Duodenal mucosa (tissue), 2 donors: Measurements from ENCODE around the gene SPATA20.

Source experiments
- H3K27ac ChIP-seq: one replicate; pipeline ENCODE4 v1.7.0; 2013; ENCODE audit warnings: low read depth, low read length
- H3K27me3 ChIP-seq, 2 donors: one replicate each; pipeline ENCODE4 v1.7.0; 2013; ENCODE audit warnings: low read length in 2 of 2, control low read depth in 1 of 2; ENCODE audit not compliant: insufficient read depth in 2 of 2, control insufficient read depth in 1 of 2
- H3K36me3 ChIP-seq, 2 donors: one replicate each; pipeline ENCODE4 v1.7.0; 2013; ENCODE audit warnings: low read length in 2 of 2, control low read depth in 1 of 2; ENCODE audit not compliant: insufficient read depth in 2 of 2, control insufficient read depth in 1 of 2
- H3K4me1 ChIP-seq, 2 donors: one replicate each; pipeline ENCODE4 v1.7.0; 2013; ENCODE audit warnings: low read length in 2 of 2, control low read depth in 1 of 2; ENCODE audit not compliant: insufficient read depth in 2 of 2, control insufficient read depth in 1 of 2
- H3K4me3 ChIP-seq, 2 donors: one replicate each; pipeline ENCODE4 v1.7.0; 2013; ENCODE audit warnings: low read length in 2 of 2, low read depth in 1 of 2
- H3K9ac ChIP-seq, 2 donors: one replicate each; pipeline ENCODE4 v1.7.0; 2013; ENCODE audit warnings: low read length in 2 of 2, low read depth in 1 of 2
- H3K9me3 ChIP-seq, 2 donors: one replicate each; pipeline ENCODE4 v1.7.0; 2013; ENCODE audit warnings: low read length in 2 of 2, control low read depth in 1 of 2; ENCODE audit not compliant: control insufficient read depth in 1 of 2

The SPATA20 gene

DNA sequence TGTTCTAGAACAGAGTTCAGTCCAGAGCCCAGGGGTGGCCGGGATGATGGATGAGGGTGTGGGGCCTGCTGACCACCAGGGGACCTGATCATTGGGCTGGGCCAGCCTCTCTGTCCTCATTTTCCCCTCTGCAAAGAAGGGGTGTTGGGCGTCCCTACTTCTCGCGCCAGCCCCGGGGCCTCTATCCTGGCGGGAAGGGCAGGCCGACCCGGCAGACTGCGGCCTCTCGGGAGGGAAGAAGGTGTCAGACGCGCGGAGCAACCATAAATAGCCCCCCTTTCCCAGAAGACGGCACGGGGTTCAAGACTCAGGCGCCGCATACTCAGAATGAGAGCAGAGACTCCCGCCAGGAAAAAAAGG is 11.6 kb downstream of the SPATA20 start:
- no peak overlapping the region for H3K4me3 ChIP-seq
- H3K9ac ChIP-seq = no peak overlapping the region
- no peaks in the 10 kb centered on the region for H3K9me3 ChIP-seq
- H3K4me1 ChIP-seq = peaks cover 16% of the 10 kb centered on the region in 2 donors
- H3K27ac ChIP-seq = no peak overlapping the region
- peaks cover 41 to 44% of the 10 kb centered on the region in 2 donors for H3K27me3 ChIP-seq
- H3K36me3 ChIP-seq = peaks cover 0 to 4% of the 10 kb centered on the region in 2 donors

DNA sequence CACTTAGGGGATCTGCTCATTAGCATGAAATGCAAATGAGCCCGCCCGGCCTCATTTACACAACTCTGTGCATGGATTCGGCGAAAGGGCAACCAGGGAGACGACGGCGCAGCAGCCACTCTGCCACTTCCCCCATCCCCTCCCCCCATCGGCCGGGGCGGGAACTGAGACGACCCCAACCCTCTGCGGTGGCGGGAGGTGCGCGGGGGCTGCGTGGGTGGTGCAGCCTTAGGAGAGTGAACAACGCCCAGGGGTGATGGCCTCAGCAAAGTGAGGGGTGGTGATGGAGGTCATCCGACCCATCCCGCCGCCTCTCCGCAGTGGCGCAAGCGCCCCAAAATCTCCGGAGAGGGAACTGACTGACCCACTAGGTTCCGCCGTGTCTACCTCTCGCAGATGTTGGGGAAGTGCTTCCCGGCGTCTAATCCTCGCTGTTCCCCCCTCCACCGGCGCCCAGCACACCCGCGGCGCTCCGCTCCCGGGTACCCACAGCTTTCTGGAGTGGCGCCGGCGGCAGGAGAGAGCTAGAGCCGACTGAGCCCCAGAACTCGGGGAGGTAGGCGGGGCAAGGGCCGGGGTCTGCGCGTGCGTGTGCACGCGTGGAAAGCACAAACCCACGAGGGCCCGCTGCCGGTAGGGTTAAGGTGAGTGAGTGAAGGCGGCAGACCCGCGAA is 12.1 kb downstream of the SPATA20 start:
- Histone ChIP-seq H3K9ac (no peak overlapping the region), H3K36me3 (peaks cover 0 to 4% of the 10 kb centered on the region in 2 donors), H3K9me3 (no peaks in the 10 kb centered on the region), H3K4me1 (peaks cover 16% of the 10 kb centered on the region in 2 donors), H3K4me3 (peak overlapping the region; percentile 65 to 68), H3K27ac (no peak overlapping the region), H3K27me3 (peaks cover 46 to 49% of the 10 kb centered on the region in 2 donors)

DNA sequence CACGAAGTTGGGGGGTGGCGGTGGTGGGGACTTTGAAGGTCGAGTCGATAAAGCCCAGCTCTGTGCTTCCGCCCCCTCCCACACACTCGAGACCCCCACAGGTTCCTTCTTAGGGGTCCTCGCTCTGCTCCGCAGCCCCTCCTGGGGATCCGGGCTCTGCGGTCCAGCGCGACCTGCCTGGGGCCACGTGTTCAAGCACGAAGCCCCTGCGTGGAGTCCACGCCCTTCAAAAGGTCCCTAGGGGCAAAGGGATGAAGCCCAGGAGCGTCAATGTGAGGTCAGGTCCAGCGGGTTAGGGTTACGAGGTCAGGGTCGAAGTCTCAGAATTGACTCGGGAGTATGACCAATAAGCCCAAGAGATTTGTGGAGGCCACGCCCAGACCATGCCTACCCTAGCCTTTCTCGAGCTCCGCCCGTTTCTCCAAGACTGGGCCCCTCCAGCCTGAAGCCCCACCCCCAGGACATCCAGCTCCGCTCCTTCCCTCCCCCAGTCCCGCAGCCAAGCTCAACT is 12.8 kb downstream of the SPATA20 start:
- Histone ChIP-seq H3K9me3 (no peaks in the 10 kb centered on the region), H3K27ac (no peak overlapping the region), H3K4me1 (peaks cover 16% of the 10 kb centered on the region in 2 donors)

DNA sequence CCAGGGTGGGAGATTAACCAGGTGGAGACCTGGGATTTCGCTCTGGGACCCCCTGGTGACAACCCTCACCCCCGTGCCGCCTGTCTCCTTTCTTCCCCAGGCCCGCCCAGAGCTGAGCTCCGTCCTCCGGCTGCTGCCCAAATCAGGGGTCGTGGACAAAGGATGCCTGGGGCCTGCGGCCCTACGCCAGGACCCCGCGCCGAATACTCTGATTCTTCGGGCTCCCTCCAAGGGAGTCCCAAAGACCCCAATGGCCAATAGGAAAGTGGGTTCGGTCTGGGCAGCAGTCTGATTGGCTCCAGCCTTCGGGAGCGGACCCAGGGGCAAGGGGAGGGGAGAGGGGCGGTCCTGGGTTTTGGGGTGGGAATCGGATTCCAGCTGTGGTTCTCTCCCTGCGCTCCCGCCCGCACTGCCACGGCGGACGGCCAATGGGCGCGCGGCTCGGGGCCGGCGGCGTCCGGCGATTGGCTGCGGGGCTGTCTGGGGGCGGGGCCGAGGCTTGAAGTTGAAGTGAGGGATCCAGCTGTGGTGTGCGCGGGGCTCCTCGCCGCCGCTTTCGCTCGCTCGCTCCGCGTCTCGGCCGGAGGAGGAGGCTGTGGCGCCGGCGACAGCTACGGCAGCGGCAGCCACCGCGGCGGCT is 13.3 kb downstream of the SPATA20 start, which contains the start of gene CACNA1G:
CACNA1G (plus strand) TSS at position 531 of the 640 bp plus-strand sequence. CDS start 745 bp downstream, outside the sequence.
- Histone ChIP-seq H3K36me3 (no peaks in the 10 kb centered on the region), H3K9ac (no peak within 1 kb of the TSS), H3K27ac (no peak within 1 kb of the TSS), H3K4me3 (peak within 1 kb of the TSS; percentile 65 to 68), H3K9me3 (no peaks in the 10 kb centered on the region), H3K4me1 (peaks cover 16% of the 10 kb centered on the region in 2 donors), H3K27me3 (peaks cover 50 to 56% of the 10 kb centered on the region in 2 donors)

More for the DNA sequence above, 12.8 kb downstream of the SPATA20 start:
- peak overlapping the region; percentile 65 to 68 for H3K4me3 ChIP-seq
- H3K9ac ChIP-seq = no peak overlapping the region
- H3K27me3 ChIP-seq = peaks cover 50 to 55% of the 10 kb centered on the region in 2 donors
- H3K36me3 ChIP-seq = peaks cover 0 to under 1% of the 10 kb centered on the region in 2 donors

DNA sequence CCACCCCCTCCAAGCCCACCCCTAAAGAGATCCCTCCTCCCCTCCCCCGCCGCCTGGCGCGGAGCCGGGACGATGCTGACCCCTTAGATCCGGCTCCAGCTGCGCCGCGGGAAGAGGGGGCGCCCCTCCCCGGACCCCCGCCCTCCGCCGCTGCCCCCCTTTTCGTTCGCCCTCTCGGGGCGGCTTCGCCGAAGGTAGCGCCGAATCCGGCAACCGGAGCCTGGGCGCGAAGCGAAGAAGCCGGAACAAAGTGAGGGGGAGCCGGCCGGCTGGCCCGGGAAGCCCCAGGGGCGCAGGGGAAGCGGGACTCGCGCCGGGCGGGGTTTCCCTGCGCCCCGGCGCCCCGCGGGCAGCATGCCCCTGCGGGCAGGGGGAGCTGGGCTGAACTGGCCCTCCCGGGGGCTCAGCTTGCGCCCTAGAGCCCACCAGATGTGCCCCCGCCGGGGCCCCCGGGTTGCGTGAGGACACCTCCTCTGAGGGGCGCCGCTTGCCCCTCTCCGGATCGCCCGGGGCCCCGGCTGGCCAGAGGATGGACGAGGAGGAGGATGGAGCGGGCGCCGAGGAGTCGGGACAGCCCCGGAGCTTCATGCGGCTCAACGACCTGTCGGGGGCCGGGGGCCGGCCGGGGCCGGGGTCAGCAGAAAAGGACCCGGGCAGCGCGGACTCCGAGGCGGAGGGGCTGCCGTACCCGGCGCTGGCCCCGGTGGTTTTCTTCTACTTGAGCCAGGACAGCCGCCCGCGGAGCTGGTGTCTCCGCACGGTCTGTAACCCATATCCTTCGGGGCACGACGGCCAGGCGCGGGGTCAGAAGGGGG is 14.2 kb downstream of the SPATA20 start:
- Histone ChIP-seq H3K27ac (no peak overlapping the region), H3K9me3 (no peaks in the 10 kb centered on the region), H3K9ac (no peak overlapping the region), H3K4me3 (peak overlapping the region; percentile 28 to 29), H3K27me3 (peaks cover 56 to 64% of the 10 kb centered on the region in 2 donors), H3K36me3 (no peaks in the 10 kb centered on the region), H3K4me1 (peaks cover 16% of the 10 kb centered on the region in 2 donors)

DNA sequence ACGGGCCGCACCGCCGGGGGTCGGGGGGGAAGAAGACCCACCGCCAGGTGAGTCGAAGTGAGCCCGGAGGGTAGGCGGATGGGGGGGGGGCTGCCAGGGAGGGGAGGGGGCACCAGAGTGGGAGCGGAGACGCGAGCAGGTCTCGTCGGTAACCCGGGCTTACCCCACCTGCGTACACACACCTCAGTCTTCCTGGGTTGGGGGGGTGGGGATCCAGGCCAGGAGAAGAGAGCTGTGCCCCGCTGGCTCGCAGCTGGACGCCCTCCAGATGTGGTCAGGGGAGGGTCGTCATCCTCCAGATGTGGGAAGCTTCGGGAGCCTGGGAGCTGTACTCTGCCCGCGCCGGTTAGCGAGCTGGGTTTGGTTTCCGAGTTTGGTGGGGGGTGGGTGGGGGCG is 14.8 kb downstream of the SPATA20 start:
- H3K27ac ChIP-seq = no peak overlapping the region
- no peaks in the 10 kb centered on the region for H3K36me3 ChIP-seq
- no peaks in the 10 kb centered on the region for H3K9me3 ChIP-seq
- peaks cover 16% of the 10 kb centered on the region in 2 donors for H3K4me1 ChIP-seq
- peaks cover 62 to 70% of the 10 kb centered on the region in 2 donors for H3K27me3 ChIP-seq
- no peak overlapping the region for H3K4me3 ChIP-seq
- H3K9ac ChIP-seq = no peak overlapping the region

DNA sequence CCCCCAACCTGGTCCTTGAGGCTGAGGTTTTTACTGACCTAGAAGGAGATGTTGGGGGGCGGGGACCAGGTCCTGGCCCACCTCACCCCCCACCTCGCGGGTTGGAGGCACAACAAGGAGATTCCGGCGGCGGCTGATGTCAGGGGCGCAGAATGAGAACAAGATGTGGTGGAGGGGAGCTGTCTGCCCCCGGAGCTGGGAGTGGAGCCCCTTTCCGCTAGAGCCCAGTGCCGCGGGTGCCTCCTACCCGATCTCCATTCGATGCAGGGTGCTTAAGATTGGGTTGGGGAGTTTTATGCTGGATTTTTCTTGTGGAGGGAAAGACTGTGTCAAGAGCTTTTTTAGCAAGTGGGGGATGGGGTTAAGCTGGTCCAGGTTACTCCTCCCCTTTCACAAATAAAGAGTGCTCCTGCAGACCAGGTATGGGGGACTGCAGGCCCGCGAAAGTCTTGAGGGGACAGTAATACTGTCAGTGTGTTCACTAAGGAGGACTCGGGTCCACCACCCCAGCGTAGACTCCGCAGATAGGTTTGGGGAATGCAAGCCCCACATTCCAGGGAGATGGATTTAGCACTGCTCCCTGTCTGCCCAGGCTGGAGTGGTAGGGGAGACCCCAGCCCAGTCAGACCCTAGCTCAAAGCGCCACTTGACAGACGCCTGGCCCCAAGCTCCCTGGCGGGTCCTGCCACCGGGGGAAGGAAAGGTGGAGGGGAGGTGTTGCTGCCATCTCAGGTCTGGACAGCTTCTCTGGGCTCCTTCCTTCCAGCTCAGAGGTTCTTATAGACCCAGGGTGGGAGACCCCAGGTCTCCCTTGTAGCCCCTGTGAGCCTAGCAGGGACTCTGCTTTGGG is 15.5 kb downstream of the SPATA20 start:
- no peaks in the 10 kb centered on the region for H3K36me3 ChIP-seq
- no peaks in the 10 kb centered on the region for H3K9me3 ChIP-seq
- H3K4me1 ChIP-seq = peaks cover 16% of the 10 kb centered on the region in 2 donors
- no peak overlapping the region for H3K4me3 ChIP-seq
- no peak overlapping the region for H3K9ac ChIP-seq
- no peak overlapping the region for H3K27ac ChIP-seq
- peaks cover 67 to 74% of the 10 kb centered on the region in 2 donors for H3K27me3 ChIP-seq

DNA sequence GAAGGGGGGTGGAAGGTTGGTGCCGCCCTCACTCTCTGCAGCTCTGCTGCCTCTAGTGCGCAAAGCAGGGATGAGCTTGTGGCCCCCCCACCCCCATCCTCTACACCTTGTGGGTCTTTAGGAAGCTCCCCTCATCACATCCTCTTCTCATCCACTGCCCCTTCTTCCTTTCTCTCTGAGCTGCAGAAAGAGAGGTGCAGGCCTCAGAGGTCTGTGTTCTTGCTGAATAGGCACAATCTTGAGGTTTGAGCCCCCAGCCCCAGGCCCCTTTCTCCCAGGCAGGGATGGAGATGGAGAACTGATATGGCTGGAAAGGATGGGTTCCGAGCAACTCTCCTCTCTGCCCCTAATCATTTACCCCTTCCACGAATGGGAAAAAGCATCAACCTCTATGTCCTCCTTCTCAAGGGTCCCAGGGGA is 16.1 kb downstream of the SPATA20 start:
- H3K27ac ChIP-seq = no peak overlapping the region
- peaks cover 16% of the 10 kb centered on the region in 2 donors for H3K4me1 ChIP-seq
- H3K9me3 ChIP-seq = no peaks in the 10 kb centered on the region

DNA sequence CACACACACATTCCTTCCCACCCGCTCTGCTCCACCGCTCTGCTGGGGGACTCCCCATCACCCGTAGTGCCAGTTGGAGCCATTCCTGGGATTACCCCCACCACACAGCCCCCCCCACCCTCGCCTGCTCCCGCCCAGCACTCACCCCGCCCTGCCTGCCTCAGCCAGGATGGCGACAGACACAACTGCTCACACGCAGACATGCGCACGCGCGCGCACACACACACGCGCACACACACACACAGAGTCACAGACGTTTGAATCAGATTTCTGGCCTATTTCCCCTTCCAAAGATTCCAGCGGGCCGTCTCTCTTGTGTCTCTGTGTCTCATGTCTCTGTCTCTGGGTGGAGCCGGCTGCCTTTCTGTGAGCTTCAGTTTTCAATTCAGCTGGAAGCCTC is 17.9 kb downstream of the SPATA20 start:
- peaks cover 51 to 52% of the 10 kb centered on the region in 2 donors for H3K27me3 ChIP-seq
- H3K36me3 ChIP-seq = no peaks in the 10 kb centered on the region
- H3K27ac ChIP-seq = no peak overlapping the region
- H3K4me1 ChIP-seq = peaks cover 4% of the 10 kb centered on the region in 2 donors
- no peak overlapping the region for H3K4me3 ChIP-seq
- no peak overlapping the region for H3K9ac ChIP-seq
- H3K9me3 ChIP-seq = no peaks in the 10 kb centered on the region

More for the DNA sequence above, 16.1 kb downstream of the SPATA20 start:
- H3K36me3 ChIP-seq = no peaks in the 10 kb centered on the region
- H3K27me3 ChIP-seq = peaks cover 68 to 70% of the 10 kb centered on the region in 2 donors
- no peak overlapping the region for H3K4me3 ChIP-seq
- no peak overlapping the region for H3K9ac ChIP-seq
